Hematopoietic multipotent progenitor cell treated with erythropoietin and hydrocortisone succinate and interleukin-3 and kit ligand, for 8 days (in vitro differentiated cells): ENCODE measurements around the gene OAT.
A peak's percentile ranks its signal among the peaks of the same experiment; 100 is the strongest.

ENCODE experiments used
- DNase-seq: peaks from one replicate; pipeline ENCODE4 v3.0.0-alpha.2; 2015

OAT gene

DNA sequence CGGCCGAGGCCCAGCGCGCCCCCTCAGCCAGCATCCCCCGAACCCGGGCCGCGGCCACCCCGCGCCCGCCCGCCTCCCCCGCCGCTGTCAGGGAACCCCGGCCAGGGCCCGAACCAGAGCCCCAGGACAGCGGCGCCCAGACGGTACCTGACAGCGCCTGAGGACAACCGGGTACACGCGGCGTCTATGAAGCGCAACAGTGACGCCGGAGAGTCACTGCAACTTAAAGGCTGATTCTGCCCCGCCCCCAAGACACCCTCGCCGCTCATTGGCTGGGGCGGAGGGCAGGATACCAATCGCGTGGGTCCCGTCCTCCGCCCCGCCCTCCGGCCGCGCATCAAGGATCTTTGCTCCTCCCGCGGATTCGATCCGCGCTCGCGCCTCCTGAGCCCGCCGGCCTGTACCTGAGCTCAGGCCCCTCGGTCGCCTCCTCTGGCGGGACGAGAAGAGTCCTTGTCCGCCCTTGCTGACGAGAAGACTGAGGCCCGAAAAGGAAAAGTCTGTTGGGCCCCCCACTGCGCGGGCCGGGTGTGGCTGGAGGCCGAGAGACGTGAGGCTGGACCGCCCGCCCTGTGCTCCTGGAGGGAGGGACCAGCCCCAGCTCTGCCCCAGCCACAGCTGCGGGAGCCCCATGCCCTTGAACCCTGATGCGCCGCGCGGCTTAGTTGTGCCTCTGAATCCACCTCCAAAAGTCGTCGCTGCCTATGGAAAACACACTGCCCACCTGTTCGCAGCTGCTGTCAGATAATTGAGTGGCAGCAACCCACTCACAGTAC lies at the start of gene OAT:
TSS of gene OAT (minus strand) at position 198 of the 776 bp plus-strand sequence. CDS start 6,752 bp downstream, outside the sequence.
- DNase-seq: peak; percentile 97

DNA sequence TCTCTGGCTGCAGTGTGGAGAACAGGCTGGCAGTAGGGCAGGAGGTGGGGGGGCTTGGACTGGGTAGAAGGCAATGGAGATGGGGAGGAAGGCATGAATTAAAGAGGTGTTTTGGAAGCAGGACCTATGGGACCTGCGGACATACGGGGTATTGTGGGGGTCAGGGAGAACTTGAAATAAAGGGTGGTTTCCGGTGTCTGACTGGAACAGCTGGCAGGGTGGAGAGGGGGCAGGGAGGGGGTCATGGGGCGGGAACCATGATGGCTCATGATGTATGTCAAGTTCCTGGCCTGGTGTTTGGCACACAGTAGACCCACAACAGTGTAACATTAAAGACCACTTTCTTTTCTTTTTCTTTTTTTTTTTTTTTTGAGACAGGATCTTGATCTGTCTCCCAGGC lies 48.4 kb upstream of the OAT start:
- no peak for DNase-seq

GRCh38 chr10:124465777-124466488 lies 47.2 kb upstream of the OAT start:
- DNase-seq: peak; percentile 92

GRCh38 chr10:124465003-124465776 lies 46.5 kb upstream of the OAT start:
- peak; percentile 52 for DNase-seq

GRCh38 chr10:124464028-124464965 lies 45.6 kb upstream of the OAT start:
- DNase-seq: peak; percentile 69

DNA sequence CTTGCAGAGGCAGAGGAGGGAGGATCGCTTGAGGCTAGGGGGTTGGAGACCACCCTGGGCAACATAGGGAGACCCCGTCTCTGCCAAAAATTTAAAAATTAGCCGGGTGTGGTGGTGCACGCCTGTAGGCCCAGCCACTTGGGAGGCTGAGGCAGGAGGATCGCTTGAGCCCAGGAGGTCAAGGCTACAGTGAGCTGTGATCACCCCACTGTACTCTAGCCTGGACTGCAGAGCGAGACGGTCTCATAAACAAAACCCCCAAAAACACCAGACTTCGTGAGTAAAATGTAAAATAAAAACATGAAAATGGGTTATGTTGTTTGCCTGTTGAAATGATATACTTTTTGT lies 43.6 kb upstream of the OAT start:
- no peak for DNase-seq

- DNase-seq: peak; percentile 88
Measured at GRCh38 chr10:124461642-124462347, 43.1 kb upstream of the OAT start, which contains the start of gene LHPP. TSS of gene LHPP (plus strand) at chr10:124461823. CDS start at chr10:124461863, 40 bp downstream.

DNA sequence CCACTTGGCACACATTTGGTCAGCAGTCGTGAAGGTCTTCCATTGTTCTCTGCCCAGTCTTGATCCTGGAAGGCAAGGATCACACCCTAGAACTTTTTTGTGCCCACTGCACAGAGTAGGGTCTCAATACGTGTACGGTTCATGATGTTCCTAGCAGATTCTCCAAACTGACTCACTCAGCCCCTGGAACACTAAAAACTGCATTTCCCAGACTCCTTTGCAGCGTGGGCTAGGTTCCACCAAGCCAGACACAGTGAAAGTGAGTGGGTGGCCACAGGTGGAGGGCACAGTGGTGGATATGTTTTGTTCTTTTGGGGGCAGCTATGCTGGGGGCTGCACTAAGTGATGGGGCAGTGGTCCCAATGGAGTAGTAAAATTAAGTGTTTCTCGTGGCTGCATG lies 41.4 kb upstream of the OAT start:
- DNase-seq: no peak

- no peak for DNase-seq
Measured at GRCh38 chr10:124459395-124459794, 40.7 kb upstream of the OAT start.

GRCh38 chr10:124458889-124459288 lies 40.2 kb upstream of the OAT start:
- no peak for DNase-seq

GRCh38 chr10:124458473-124458872 lies 39.8 kb upstream of the OAT start:
- no peak for DNase-seq

DNA sequence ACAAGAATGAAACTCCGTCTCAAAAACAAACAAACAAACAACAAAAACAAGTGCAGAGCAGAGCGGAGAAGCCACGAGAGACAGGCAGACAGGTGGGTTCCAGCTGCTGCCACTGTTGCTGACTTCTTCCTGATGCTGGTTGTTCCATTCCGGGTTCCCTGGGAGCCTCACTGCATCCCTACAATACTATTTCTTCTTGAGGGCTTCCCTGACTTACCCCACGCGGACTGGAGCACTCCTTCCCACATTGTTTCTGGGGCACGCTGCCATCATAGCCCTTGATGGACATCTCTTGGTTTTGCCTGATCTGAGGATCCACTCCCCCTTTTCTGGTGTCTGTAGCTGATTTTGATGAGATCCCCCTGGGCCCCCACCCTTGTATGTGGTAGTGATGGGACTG lies 36.7 kb upstream of the OAT start:
- no peak for DNase-seq

DNA sequence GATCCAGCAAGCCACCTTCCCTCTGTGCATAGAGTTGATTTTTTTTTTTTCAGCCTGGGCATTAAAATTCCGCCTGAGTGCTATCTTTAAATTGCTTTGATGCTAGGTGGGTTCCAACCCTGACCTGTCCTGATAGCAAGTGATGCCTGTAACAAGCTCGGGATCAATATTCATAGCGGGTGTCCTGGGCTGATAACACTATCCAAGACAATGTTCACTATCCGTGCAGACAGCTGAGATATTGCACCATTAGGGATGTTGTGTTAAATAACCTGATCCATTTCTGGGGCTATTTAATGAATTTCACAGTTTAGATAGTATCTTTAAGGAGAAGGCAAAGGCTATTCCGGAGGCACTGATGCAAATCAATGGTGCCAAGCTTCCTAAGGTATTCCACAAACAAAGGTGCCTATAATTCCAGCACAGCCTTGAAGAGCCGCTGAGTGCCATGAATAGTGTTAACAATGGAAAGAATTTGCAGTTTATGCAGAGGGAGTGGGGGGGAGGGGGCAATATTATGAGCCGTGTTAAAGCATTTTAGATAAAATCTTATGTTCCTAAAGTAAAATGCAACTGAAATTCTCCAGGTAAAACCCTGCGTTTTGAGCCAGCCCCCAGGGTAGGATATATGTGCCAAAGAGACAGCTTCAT lies 35.4 kb upstream of the OAT start:
- DNase-seq: peak; percentile 82

- DNase-seq: no peak
Measured at GRCh38 chr10:124451276-124451675, 32.6 kb upstream of the OAT start.

- no peak for DNase-seq
Measured at GRCh38 chr10:124450783-124451057, 32.0 kb upstream of the OAT start.

GRCh38 chr10:124450012-124450782 lies 31.5 kb upstream of the OAT start, which contains the start of gene NKX1-2:
TSS of gene NKX1-2 (minus strand) at chr10:124450035. CDS start at chr10:124449943, 92 bp downstream.
- DNase-seq: no peak

DNA sequence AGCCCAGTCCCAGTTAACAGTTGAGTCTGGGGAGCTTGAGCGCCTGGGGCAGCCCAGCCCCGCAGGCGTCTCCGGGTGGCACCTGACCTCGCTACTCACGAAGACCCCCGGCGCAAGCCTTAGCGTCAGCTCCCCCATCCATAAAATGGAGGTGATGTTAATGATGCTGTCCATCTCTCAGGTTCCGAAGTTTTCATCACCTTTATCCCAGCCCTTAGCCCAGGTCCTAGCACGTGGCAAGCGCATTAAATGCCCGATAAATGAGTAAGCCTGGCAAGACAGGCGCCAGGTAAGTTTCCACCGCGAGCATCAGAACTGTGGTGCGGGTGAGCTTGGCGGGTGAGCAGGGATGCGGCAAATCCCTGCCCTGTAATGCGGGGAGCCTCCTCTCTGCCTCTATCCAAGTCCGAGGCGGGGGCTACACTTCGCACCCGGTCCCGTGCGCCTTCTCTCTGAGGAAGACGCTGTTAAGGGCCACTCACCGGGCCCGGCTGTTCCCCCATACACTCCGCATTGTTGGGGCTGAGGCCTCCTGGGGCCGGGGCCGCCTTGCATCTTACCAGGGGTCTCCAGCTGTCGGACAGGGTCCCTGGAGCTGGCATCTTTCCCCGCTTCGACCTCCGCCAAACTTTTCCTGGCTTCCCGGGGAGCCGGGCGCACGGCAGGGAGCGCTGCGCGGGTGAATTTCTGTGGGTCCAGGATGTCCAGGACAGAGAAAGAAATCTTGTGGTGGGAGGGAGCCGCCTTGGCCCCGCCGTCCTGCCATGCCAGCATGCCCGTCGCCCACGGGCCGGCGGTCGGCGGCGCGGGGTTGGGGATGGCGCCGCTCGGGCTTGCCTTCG lies 30.7 kb upstream of the OAT start:
- no peak for DNase-seq

DNA sequence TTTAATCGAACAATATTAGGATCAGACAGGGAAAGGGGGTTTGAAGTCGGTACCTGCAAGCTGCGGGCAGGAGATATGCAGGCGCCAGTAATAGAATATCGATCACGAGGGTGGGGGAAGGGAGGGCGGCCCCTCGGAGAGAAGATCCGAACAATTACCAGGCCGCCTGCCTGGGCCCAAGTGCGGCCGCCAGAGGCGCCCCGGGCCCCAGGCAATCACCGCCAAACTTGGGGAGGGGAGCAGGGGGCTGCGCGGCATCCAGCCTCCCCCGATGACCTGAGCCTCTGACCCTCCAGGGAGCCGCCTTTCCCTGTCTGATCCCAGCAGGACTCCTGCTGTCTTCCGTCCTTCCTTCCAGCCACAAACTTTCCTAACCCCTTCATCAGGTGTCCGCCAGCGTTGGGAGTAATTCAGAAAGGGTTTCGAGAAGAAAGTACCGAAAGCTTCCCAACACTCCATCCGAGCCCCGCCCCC lies 30.0 kb upstream of the OAT start:
- DNase-seq: no peak

GRCh38 chr10:124447751-124448466 lies 29.2 kb upstream of the OAT start:
- DNase-seq: no peak
